ENCODE results near the gene BARX2.

BARX2 gene

GRCh38 chr11:129383060-129383459, 7.4 kb downstream of the BARX2 start:
- H3K4me3 ChIP-seq (ENCODE audit: control insufficient read depth, low read depth, low read length) = no peak overlapping the region
- TF ChIP-seq CTCF (conservative IDR thresholded peaks at IDR 0.05; ENCODE audit: control insufficient read depth, insufficient read depth, low read depth, low read length) = no peak
- DNase-seq (ENCODE audit: low read depth) = no peak

GRCh38 chr11:129383502-129383901, 7.9 kb downstream of the BARX2 start:
- DNase-seq (ENCODE audit: low read depth) = no peak
- no peak for TF ChIP-seq CTCF (conservative IDR thresholded peaks at IDR 0.05; ENCODE audit: control insufficient read depth, insufficient read depth, low read depth, low read length)
- H3K4me3 ChIP-seq (ENCODE audit: control insufficient read depth, low read depth, low read length) = no peak overlapping the region

- no peak for DNase-seq (ENCODE audit: low read depth)
- no peak overlapping the region for H3K4me3 ChIP-seq (ENCODE audit: control insufficient read depth, low read depth, low read length)
- no peak for TF ChIP-seq CTCF (conservative IDR thresholded peaks at IDR 0.05; ENCODE audit: control insufficient read depth, insufficient read depth, low read depth, low read length)
Measured at GRCh38 chr11:129384415-129384814, 8.8 kb downstream of the BARX2 start.

- no peak overlapping the region for H3K4me3 ChIP-seq (ENCODE audit: control insufficient read depth, low read depth, low read length)
- DNase-seq (ENCODE audit: low read depth) = no peak
- no peak for TF ChIP-seq CTCF (conservative IDR thresholded peaks at IDR 0.05; ENCODE audit: control insufficient read depth, insufficient read depth, low read depth, low read length)
Measured at GRCh38 chr11:129385801-129386200, 10.2 kb downstream of the BARX2 start.

- no peak for DNase-seq (ENCODE audit: low read depth)
- TF ChIP-seq CTCF (conservative IDR thresholded peaks at IDR 0.05; ENCODE audit: control insufficient read depth, insufficient read depth, low read depth, low read length) = no peak
- H3K4me3 ChIP-seq (ENCODE audit: control insufficient read depth, low read depth, low read length) = no peak overlapping the region
Measured at GRCh38 chr11:129386795-129387397, 11.2 kb downstream of the BARX2 start.

- H3K4me3 ChIP-seq (ENCODE audit: control insufficient read depth, low read depth, low read length) = no peak overlapping the region
- TF ChIP-seq CTCF (conservative IDR thresholded peaks at IDR 0.05; ENCODE audit: control insufficient read depth, insufficient read depth, low read depth, low read length) = no peak
- no peak for DNase-seq (ENCODE audit: low read depth)
Measured at GRCh38 chr11:129387434-129387833, 11.8 kb downstream of the BARX2 start.

GRCh38 chr11:129388824-129389223, 13.2 kb downstream of the BARX2 start:
- DNase-seq (ENCODE audit: low read depth) = no peak
- no peak overlapping the region for H3K4me3 ChIP-seq (ENCODE audit: control insufficient read depth, low read depth, low read length)
- no peak for TF ChIP-seq CTCF (conservative IDR thresholded peaks at IDR 0.05; ENCODE audit: control insufficient read depth, insufficient read depth, low read depth, low read length)
